Thoracic aorta (tissue), 2 donors: Measurements from ENCODE around the gene TMEM51. TPM values are rescaled to one million over a fixed set of nuclear protein-coding genes. Genes with fewer than 3 reads are reported as not detected.

Source experiments
- ATAC-seq: fragments of 150-250 bp; one replicate; pipeline ENCODE4 v1.8.0; 2017; ENCODE audit warnings: low read depth; ENCODE audit not compliant: insufficient number of reproducible peaks, low FRiP score
- DNase-seq: peaks from one replicate; pipeline ENCODE4 v3.0.0-alpha.2; 2020; ENCODE audit warnings: low spot score
- H3K27ac ChIP-seq, 2 donors: fragments of 200-600 bp; sonication (generic); 1 replicate in 1 of 2; 2 replicates in 1 of 2; pipeline ENCODE4 v1.5.1; 2016; ENCODE audit warnings: mild to moderate bottlenecking in 2 of 2, moderate library complexity in 2 of 2
- H3K27me3 ChIP-seq: fragments of 200-600 bp; sonication (generic); replicated peaks from 2 replicates; pipeline ENCODE4 v1.6.0; 2016; ENCODE audit warnings: mild to moderate bottlenecking; ENCODE audit not compliant: insufficient read depth
- H3K36me3 ChIP-seq: fragments of 200-600 bp; sonication (generic); one replicate; pipeline ENCODE4 v1.5.1; 2016
- H3K4me1 ChIP-seq, 2 donors: fragments of 200-600 bp; sonication (generic); 1 replicate in 1 of 2; 2 replicates in 1 of 2; pipeline versions ENCODE4 v1.5.1 to v1.6.0; 2016; ENCODE audit warnings: low read depth in 2 of 2, mild to moderate bottlenecking in 1 of 2; ENCODE audit not compliant: control insufficient read depth in 1 of 2
- H3K4me3 ChIP-seq: fragments of 200-600 bp; sonication (generic); 2 replicates; pipeline ENCODE4 v1.5.1; 2016; ENCODE audit warnings: mild to moderate bottlenecking
- H3K9me3 ChIP-seq: fragments of 200-600 bp; sonication (generic); 2 replicates; pipeline ENCODE4 v1.5.1; 2016
- CTCF ChIP-seq: fragments of 200-600 bp; sonication (generic); IDR thresholded peaks from one replicate; pipeline ENCODE4 v1.5.1; 2019; ENCODE audit warnings: antibody characterized with exemption
- total RNA-seq, 2 donors: library from RNA; depleted of rRNA; stranded (reverse); fragments of >200 nt; gene quantifications; one replicate each; pipeline versions ENCODE4 v1.1.0 to v1.2.3, GENCODE V29; 2016

The TMEM51 gene
- total RNA-seq, 2 donors from 2014 or later = 2.0 to 5.9 TPM

DNA sequence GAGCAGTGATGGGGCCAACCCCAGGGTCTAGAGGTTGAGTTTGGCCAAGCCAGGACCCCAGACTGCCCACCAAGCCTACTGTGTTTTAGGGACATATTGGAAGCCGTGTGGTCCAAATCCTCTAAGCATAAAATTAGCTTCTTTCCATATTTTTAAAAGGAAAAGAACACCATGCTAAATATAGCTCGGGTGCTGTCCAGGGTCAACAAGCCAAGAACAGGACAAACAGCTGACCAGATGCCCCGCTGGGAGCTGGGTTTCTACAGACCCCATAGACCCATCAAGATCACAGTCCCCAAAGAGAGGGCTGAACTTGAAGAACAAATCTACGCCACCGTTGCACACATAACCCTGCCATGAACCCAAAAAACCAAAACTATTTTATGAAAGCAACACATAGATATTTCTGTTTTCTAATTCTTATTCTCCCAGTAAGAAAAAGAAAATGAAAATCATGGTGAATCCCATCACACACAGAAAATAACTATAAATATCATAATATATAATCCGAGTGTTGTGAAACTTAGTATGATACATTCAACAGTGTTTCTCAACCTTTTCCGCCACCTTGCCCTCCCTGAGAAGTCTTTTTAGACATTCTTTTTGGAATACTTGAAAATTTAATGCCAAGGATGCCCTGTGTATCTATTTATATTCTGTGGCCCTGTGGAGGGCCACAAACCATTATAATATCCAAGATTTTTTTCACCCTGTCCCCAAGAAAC lies 57.3 kb downstream of the TMEM51 start:
- H3K4me1 ChIP-seq = peaks cover 47 to 86% of the 10 kb centered on the region in 2 donors
- ATAC-seq (no peak), DNase-seq (no peak)
- H3K4me3 ChIP-seq = peak overlapping the region; percentile 26
- H3K27ac ChIP-seq = peak overlapping the region; percentile 43 to 63
- no peaks in the 10 kb centered on the region for H3K36me3 ChIP-seq
- H3K9me3 ChIP-seq = no peaks in the 10 kb centered on the region
- no peak for TF ChIP-seq CTCF
- H3K27me3 ChIP-seq = no peaks in the 10 kb centered on the region

GRCh38 chr1:15211424-15211823 lies 57.9 kb downstream of the TMEM51 start:
- no peak for DNase-seq
- no peak for TF ChIP-seq CTCF
- Histone ChIP-seq H3K9me3 (no peaks in the 10 kb centered on the region), H3K27ac (peak overlapping the region; percentile 43 to 63), H3K36me3 (no peaks in the 10 kb centered on the region), H3K27me3 (no peaks in the 10 kb centered on the region), H3K4me3 (no peak overlapping the region), H3K4me1 (peaks cover 47 to 83% of the 10 kb centered on the region in 2 donors)
- no peak for ATAC-seq

- Histone ChIP-seq H3K27me3 (no peaks in the 10 kb centered on the region), H3K36me3 (no peaks in the 10 kb centered on the region), H3K9me3 (no peaks in the 10 kb centered on the region), H3K27ac (peak overlapping the region; percentile 59 to 72), H3K4me1 (peaks cover 43 to 73% of the 10 kb centered on the region in 2 donors), H3K4me3 (no peak overlapping the region)
- ATAC-seq = no peak
- no peak for TF ChIP-seq CTCF
- DNase-seq = no peak
Observed at GRCh38 chr1:15212216-15212953, 58.8 kb downstream of the TMEM51 start.

GRCh38 chr1:15212954-15213291 lies 59.4 kb downstream of the TMEM51 start:
- Histone ChIP-seq H3K27ac (peak overlapping the region; percentile 59 to 72), H3K4me3 (peak overlapping the region; percentile 15), H3K4me1 (peaks cover 43 to 68% of the 10 kb centered on the region in 2 donors), H3K27me3 (no peaks in the 10 kb centered on the region), H3K36me3 (no peaks in the 10 kb centered on the region), H3K9me3 (no peaks in the 10 kb centered on the region)
- ATAC-seq (no peak), DNase-seq (no peak)
- no peak for TF ChIP-seq CTCF

GRCh38 chr1:15213341-15213821 lies 59.8 kb downstream of the TMEM51 start:
- Histone ChIP-seq H3K27me3 (no peaks in the 10 kb centered on the region), H3K4me1 (peaks cover 43 to 64% of the 10 kb centered on the region in 2 donors), H3K9me3 (no peaks in the 10 kb centered on the region), H3K4me3 (peak overlapping the region; percentile 15), H3K36me3 (no peaks in the 10 kb centered on the region), H3K27ac (peak overlapping the region; percentile 59 to 72)
- TF ChIP-seq CTCF = no peak
- ATAC-seq (no peak), DNase-seq (no peak)
